Measurements from ENCODE around the gene RAB6B. TPM values are rescaled to one million over a fixed set of nuclear protein-coding genes. Genes with fewer than 3 reads are reported as not detected.

Gene RAB6B
- total and polyA plus RNA-seq, 2 experiments from 2014 or later = 1.2 to 3.9 TPM

- DNase-seq (ENCODE audit: low spot score) = no peak
- H4K20me1 ChIP-seq (replicated peaks; ENCODE audit: insufficient read depth) = no peaks in the 10 kb centered on the region; the same call in 1 of the 2 replicates
- H3K4me1 ChIP-seq (ENCODE audit: insufficient read depth) = peaks cover 5% of the 10 kb centered on the region
- Mint-ChIP-seq H3K27ac (peak overlapping the region; percentile 63; the same call in 1 of the 2 replicates), H3K4me3 (peak overlapping the region; percentile 93), H3K9me3 (no peaks in the 10 kb centered on the region), H3K36me3 (ENCODE audit: low read depth) (peaks cover 31% of the 10 kb centered on the region), H3K27me3 (ENCODE audit: insufficient read depth, low read depth, poor library complexity) (peaks cover 3% of the 10 kb centered on the region), H3K4me1 (peaks cover 11% of the 10 kb centered on the region)
- no peak for ATAC-seq
- H3K27ac ChIP-seq (ENCODE audit: low read depth) = no peak overlapping the region
- H3K4me3 ChIP-seq = peak overlapping the region; percentile 86
- no peaks in the 10 kb centered on the region; the same call in 1 of the 2 replicates for H3K9me2 ChIP-seq (ENCODE audit: insufficient read depth)
- H3K36me3 ChIP-seq (ENCODE audit: insufficient read depth) = peaks cover 12% of the 10 kb centered on the region
- H3K27me3 ChIP-seq (ENCODE audit: insufficient read depth) = no peaks in the 10 kb centered on the region
- peaks cover 19% of the 10 kb centered on the region for H3K79me2 ChIP-seq (replicated peaks; ENCODE audit: insufficient read depth)
- no peak for TF ChIP-seq STAT1 (IDR thresholded peaks at IDR 0.05; ENCODE audit: unreplicated experiment)
- TF ChIP-seq, protein P1, sequence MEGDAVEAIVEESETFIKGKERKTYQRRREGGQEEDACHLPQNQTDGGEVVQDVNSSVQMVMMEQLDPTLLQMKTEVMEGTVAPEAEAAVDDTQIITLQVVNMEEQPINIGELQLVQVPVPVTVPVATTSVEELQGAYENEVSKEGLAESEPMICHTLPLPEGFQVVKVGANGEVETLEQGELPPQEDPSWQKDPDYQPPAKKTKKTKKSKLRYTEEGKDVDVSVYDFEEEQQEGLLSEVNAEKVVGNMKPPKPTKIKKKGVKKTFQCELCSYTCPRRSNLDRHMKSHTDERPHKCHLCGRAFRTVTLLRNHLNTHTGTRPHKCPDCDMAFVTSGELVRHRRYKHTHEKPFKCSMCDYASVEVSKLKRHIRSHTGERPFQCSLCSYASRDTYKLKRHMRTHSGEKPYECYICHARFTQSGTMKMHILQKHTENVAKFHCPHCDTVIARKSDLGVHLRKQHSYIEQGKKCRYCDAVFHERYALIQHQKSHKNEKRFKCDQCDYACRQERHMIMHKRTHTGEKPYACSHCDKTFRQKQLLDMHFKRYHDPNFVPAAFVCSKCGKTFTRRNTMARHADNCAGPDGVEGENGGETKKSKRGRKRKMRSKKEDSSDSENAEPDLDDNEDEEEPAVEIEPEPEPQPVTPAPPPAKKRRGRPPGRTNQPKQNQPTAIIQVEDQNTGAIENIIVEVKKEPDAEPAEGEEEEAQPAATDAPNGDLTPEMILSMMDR (conservative IDR thresholded peaks at IDR 0.05; ENCODE audit: low read depth in 2 of 2) = no peak
- TF ChIP-seq, protein P2, sequence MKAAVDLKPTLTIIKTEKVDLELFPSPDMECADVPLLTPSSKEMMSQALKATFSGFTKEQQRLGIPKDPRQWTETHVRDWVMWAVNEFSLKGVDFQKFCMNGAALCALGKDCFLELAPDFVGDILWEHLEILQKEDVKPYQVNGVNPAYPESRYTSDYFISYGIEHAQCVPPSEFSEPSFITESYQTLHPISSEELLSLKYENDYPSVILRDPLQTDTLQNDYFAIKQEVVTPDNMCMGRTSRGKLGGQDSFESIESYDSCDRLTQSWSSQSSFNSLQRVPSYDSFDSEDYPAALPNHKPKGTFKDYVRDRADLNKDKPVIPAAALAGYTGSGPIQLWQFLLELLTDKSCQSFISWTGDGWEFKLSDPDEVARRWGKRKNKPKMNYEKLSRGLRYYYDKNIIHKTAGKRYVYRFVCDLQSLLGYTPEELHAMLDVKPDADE (IDR thresholded peaks at IDR 0.05) = no peak
- no peak for TF ChIP-seq EZH2phosphoT487 (IDR thresholded peaks at IDR 0.05; ENCODE audit: unreplicated experiment)
- TF ChIP-seq CREB1 (CRISPR knock-in tag; IDR thresholded peaks at IDR 0.05; ENCODE audit: low read depth) = no peak
- H3F3A ChIP-seq (replicated peaks; ENCODE audit: low read depth) = no peaks in the 10 kb centered on the region
- H2AFZ ChIP-seq = peak overlapping the region; percentile 94
- peak overlapping the region; percentile 80 for H3K4me2 ChIP-seq
These were observed 90.3 kb downstream of the RAB6B start for GRCh38 chr3:133805384-133805701.

GRCh38 chr3:133804896-133805295 lies 90.8 kb downstream of the RAB6B start:
- Mint-ChIP-seq H3K9me3 (no peaks in the 10 kb centered on the region), H3K27ac (no peak overlapping the region), H3K36me3 (ENCODE audit: low read depth) (peaks cover 27% of the 10 kb centered on the region), H3K4me1 (peaks cover 11% of the 10 kb centered on the region), H3K27me3 (ENCODE audit: insufficient read depth, low read depth, poor library complexity) (peaks cover 3% of the 10 kb centered on the region), H3K4me3 (peak overlapping the region; percentile 93)
- Histone ChIP-seq H3K27ac (ENCODE audit: low read depth) (no peak overlapping the region), H3K4me3 (peak overlapping the region; percentile 86), H3K4me1 (ENCODE audit: insufficient read depth) (peaks cover 5% of the 10 kb centered on the region), H3K4me2 (peak overlapping the region; percentile 80), H3K79me2 (replicated peaks; ENCODE audit: insufficient read depth) (peaks cover 19% of the 10 kb centered on the region), H3K36me3 (ENCODE audit: insufficient read depth) (peaks cover 12% of the 10 kb centered on the region), H4K20me1 (replicated peaks; ENCODE audit: insufficient read depth) (no peaks in the 10 kb centered on the region; the same call in 1 of the 2 replicates), H3K27me3 (ENCODE audit: insufficient read depth) (no peaks in the 10 kb centered on the region), H3F3A (replicated peaks; ENCODE audit: low read depth) (no peaks in the 10 kb centered on the region), H3K9me2 (ENCODE audit: insufficient read depth) (no peaks in the 10 kb centered on the region; the same call in 1 of the 2 replicates), H2AFZ (peak overlapping the region; percentile 94)
- ATAC-seq (no peak), DNase-seq (ENCODE audit: low spot score) (no peak)
- TF ChIP-seq CREB1 (CRISPR knock-in tag; IDR thresholded peaks at IDR 0.05; ENCODE audit: low read depth) (no peak), REST (IDR thresholded peaks at IDR 0.05; ENCODE audit: unreplicated experiment) (no peak), POLR2AphosphoS5 (IDR thresholded peaks at IDR 0.05; ENCODE audit: low read depth) (no peak), ZNF331 (CRISPR knock-in tag; IDR thresholded peaks at IDR 0.05; ENCODE audit: low read depth) (no peak)
- TF ChIP-seq, protein P1 (conservative IDR thresholded peaks at IDR 0.05; ENCODE audit: low read depth in 2 of 2) = no peak
